GM12801 (cell line): ENCODE measurements around the gene PALM.

Source experiments
- CTCF ChIP-seq: IDR thresholded peaks from one replicate; pipeline ENCODE4 v1.5.1; 2011; ENCODE audit warnings: control low read depth; ENCODE audit not compliant: insufficient read length; ENCODE audit errors: extremely low read depth

Gene PALM

GRCh38 chr19:796692-797527 lies 88.2 kb downstream of the PALM start, which contains the start of gene PTBP1:
Gene PTBP1 (plus strand): TSS chr19:797452. CDS start chr19:797498, 46 bp downstream.
- no peak for TF ChIP-seq CTCF
